HG03175 (cell line): Measurements from ENCODE around the gene LRP5.
"Not testable (repeated sequence)": the region's sequence is repeated elsewhere in the genome, so short reads cannot be mapped to it uniquely, and the experiment has no call there.

Experiments used
- ATAC-seq: cut with Tn5 transposase; IDR thresholded peaks from one replicate; pipeline ENCODE4 v1.9.1; 2021; ENCODE audit warnings: mild to moderate bottlenecking, moderate library complexity; ENCODE audit not compliant: unreplicated experiment

The LRP5 gene

GRCh38 chr11:68460741-68461574 is 148.6 kb downstream of the LRP5 start, which contains the start of gene PPP6R3:
TSS of gene PPP6R3 (plus strand) at chr11:68460752. CDS start at chr11:68537665, 76,913 bp downstream.
- ATAC-seq, result peak; percentile 34

DNA sequence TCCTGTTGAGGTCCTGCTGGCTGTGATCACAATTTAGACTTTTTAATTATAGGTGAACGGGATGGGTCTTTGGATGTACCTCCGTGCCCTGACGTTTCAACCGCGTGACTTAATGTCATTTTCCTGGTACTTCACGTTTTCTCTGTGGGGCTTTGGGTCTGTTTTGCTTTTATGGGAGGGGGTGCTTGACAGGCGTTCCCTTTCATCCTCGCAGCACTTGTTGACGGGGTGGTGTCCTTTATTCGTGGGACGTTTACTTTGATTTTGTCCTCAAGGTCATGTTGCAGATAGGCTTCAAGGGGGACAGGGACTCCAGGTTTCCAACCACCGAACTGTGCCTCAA is 149.2 kb downstream of the LRP5 start:
- ATAC-seq, result no peak

GRCh38 chr11:68463714-68464113 is 151.3 kb downstream of the LRP5 start:
- no peak for ATAC-seq

DNA sequence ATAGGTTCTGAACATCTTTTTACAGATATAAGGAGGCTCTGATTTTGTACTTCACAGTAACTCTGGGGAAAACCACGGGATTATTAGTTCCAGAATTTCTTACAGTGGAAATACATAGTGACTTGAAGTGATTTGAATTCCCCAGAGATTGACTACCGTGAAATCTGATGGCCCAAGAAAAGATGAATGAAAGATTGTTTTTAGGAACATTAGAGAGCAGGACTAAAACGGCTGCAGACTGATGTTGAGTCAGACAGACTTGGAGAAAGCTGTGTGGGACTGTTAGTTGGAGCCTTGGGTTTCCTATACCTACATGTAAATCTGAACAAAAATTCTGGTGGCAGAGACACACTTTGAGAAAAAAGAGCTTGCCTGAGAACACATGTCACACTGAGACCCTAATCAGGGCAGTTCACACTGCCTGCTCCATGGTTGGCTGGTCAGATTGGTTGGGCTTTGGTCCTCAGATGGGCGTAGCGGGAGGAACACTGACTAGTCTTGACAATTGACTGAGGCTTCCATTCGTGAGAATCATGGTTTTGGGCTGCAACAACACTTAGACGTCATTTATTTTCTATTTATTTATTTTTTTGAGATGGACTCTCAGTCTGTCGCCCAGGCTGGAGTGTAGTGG is 154.9 kb downstream of the LRP5 start:
- no peak for ATAC-seq

- no peak for ATAC-seq
Observed at GRCh38 chr11:68468217-68468828, 155.9 kb downstream of the LRP5 start.

DNA sequence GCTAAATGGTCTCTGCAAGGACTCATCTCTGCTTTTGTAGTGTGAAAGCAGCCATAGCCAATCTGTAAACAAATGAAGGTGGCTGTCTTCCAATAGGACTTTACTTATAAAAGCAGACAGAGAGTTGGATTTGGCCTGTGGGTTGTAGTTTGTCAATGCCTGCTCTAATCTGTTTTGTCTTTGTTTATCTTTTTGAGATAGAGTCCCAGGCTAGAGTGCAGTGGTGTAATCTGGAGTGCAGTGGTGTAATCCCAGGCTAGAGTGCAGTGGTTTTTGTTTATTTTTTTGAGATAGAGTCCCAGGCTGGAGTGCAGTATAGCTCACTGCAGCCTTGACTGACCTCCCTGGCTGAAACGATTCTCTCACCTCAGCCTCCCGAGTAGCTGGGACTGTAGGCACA is 156.7 kb downstream of the LRP5 start:
- no peak for ATAC-seq

DNA sequence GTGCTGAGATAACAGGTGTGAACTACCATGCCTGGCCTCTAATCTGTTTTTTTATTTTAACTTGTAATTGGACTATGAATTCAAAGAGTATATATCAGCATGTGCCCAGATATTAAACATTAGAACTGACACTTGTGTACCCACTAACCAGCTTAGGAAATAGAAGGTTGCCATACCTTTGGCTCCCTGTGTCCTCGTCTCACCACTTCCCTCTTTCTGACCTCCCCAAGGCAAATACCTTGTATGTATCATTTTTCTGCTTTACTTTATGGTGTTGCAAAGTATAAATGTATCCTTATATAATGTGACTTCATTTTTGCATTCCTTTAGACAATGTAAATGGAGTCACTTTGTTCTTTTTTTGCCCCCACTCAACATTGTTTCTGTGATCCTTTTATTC is 157.3 kb downstream of the LRP5 start:
- no peak for ATAC-seq

DNA sequence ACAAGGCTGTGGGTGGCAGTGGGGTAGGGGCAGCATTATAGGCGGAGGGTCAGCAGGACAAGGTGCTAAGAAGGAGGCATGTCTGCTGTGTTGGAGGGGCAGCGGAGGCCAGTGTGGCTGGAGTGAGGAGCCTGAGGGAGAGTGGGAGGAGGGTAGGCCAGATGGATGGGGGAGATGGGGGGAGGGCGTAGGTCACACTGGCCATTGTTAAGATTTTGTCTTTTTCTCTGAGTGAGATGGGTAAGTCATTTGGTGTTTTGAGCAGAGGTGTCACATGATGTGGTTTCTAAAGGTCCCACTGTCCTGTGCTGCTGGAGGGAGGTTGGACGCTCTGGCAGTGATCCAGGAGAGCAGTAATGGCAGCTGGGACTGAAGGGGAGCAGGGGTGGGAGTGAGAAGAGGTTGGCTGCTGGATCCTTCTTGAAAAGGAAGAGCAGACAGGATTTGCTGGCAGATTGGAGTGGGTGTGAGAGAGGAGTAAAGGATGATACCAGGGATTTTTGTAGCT is 158.0 kb downstream of the LRP5 start:
- ATAC-seq, result no peak

- ATAC-seq, result no peak
Observed at GRCh38 chr11:68471360-68472340, 159.3 kb downstream of the LRP5 start.

DNA sequence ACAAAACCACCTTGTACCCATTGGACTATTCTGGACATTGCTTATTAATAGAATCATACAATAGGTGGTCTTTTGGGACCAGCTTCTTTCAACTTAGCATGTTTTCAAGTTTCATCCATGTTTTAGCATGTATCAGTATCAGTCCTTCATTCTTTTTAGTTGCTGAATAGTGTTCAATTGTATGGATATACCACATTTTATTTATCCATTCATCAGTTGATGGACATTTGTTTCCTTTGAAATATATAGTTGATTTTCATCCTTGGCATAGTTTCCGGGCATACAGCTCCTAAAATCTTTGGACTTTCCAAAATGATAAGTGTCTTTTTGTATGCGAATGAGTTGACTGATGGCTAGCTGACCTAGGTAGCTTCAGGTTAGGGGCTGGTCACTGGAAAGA is 160.4 kb downstream of the LRP5 start:
- ATAC-seq, result no peak

- no peak for ATAC-seq
Observed at GRCh38 chr11:68473693-68474092, 161.3 kb downstream of the LRP5 start.

GRCh38 chr11:68475626-68476025 is 163.2 kb downstream of the LRP5 start:
- ATAC-seq, result not testable (repeated sequence)

DNA sequence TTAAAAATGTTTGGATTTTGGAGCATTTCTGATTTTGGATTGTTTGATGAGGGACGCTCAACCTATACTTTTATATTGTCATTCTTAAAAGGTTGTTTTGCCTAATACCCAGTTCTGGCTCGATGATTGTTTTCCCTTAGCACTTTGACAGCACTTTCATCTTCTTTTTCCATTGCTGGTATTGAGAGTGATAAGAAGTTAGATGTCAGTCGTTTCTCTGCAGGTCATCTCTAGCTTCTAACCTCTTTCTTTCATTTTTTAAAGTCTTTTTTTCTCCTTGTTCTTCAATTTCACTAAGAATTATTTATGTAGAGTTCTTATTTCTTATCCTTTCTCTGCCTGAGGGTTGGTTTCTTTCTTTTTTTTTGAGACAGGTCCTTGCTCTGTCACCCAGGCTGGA is 167.0 kb downstream of the LRP5 start:
- no peak for ATAC-seq

DNA sequence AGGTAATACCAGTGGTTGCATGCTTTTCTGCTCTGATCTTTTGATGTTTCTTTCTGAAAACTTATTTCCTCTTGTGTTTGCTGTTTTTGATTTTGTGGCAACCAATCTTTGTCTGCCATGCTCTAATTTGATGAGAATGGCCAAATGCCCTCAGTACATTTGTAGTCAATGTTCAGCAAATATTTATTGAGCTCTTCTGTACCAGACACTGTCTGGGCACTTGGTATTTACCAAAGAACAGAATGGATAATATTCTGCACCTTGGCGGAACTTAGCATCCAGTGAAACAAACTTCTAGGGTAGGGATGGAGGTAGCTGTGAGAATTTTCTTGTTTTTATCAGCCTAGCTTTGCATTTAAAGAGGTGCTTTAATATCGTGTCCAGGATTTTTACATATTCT is 167.8 kb downstream of the LRP5 start:
- ATAC-seq, result no peak

DNA sequence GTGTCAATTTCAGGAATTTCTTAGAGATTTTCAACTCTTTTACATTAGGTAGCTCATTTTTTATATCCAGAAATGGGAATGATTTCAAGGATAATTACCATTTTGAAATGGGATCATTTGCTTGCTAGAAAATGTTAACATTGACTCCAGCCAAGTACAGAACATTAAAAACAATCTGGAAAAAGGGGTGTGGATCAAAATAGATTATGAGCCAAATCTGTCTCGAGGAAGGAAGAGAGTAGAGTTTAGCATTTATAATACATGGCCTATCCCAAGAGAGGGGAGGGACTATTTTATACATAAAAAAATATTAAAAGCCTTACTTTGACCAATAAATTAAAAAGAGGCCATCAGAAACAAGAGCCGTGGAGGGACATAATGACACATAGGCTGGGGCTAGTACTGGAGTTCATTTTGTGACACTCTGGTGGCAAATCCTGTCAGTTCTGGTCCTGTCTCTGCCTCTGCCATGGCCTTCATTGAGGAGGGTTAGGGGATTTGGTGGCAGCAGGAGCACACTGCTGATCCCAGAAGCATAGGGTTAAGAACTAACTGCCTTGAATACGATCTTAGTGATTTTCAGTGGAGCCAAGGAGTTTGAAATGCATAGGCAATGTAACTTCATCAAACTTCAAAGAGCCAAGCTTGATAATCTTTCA is 168.6 kb downstream of the LRP5 start:
- no peak for ATAC-seq

DNA sequence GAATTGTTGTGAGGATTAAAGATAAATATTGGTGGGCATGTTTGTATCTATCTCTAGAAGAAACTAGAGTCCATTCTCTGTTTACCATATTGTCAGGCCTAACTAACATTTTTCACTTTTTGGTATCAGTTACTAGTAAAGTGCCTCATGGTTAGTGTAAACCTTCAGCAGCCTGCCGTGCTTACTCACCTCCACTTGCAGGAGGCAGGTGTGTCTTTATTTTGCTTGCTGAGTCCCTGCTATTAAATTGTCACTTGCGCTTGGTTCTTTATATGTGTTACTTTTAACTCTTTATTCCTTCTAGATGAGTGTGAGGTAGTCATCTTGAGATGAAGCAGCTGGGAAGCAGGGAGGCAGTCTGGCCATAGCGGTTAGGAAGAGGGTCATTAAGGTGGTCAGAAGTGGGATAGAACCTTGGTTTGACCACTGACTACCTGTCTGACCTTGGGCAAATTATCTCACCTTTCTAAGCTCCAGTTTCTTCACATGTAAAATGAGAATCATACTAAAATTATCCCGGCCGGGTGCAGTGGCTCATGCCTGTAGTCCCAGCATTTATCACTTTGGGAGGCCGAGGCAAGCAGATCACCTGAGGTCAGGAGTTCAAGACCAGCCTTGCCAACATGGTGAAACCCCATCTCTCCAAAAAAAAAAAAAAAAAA is 169.3 kb downstream of the LRP5 start:
- no peak for ATAC-seq

DNA sequence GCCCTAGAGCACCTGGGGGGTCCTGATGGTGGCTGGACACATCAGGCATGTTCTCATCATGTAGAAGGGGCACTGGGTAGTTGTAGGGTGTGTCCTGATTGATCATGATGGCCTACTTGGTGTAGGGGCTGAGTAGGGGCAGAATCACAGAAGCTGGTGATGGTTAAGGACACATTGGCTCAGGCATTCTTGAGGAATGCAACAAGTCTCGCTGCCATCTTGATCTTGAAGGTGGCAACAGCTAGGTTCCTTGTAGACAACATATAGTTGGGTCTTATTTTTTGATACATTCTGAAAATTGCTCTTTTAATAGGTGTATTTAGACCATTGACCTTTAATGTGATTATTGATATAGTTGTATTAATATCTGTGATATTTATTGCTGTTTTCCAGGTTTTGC is 176.2 kb downstream of the LRP5 start:
- no peak for ATAC-seq

DNA sequence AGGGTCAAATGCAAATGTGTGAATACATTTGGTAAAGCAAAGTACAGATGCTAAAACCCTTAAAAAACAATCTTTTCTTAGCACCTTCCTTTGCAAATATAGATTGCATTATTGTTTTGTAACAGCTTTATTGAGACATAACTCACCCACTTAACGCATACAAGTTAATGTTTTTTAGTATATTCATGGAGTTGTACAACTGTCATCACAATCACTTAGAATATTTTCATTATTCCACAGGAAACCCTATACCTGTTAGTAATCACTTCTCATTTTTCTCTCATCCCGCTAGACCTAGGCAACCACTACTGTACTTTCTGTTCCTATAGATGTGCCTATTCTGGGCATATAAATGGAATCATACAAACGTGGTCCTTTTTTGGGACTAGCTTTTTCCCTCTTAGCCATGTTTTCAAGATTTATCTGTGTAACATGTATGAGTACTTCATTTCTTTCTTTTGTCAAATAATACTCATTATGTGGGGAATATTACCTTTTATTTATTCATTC is 182.9 kb downstream of the LRP5 start:
- no peak for ATAC-seq

DNA sequence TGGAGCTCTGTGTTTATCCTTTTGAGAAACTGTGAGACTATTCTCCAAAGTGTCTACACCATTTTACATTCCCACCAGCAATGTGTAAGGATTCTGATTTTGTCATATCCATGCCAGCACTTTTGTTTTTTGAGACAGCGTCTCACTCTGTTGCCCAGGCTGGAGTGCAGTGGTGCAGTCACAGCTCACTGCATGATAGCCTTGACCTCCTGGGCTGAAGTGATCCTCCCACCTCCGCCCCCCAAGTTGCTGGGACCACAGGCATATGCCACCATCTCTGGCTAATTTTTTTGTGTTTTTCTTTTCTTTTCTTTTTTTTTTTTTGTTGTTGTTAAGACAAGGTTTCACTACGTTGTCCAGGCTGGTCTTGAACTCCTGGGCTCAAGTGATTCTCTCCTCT is 183.5 kb downstream of the LRP5 start:
- ATAC-seq, result no peak
